Fibroblast of mammary gland (primary cell): ENCODE results near the gene TRMT44.

ENCODE experiments used
- DNase-seq: peaks from one replicate; pipeline ENCODE4 v3.0.0-alpha.2; 2010; ENCODE audit warnings: low read depth
- H3K4me3 ChIP-seq: 2 replicates; pipeline ENCODE4 v1.5.1; 2011; ENCODE audit warnings: low read depth, mild to moderate bottlenecking, low read length, moderate library complexity; ENCODE audit not compliant: control insufficient read depth
- TF ChIP-seq, protein P1 (sequence below): conservative IDR thresholded peaks from 2 replicates; pipeline ENCODE4 v1.5.1; 2011; ENCODE audit warnings: low read depth, low read length, inconsistent platforms; ENCODE audit not compliant: control insufficient read depth, insufficient read depth

The TRMT44 gene, protein sequence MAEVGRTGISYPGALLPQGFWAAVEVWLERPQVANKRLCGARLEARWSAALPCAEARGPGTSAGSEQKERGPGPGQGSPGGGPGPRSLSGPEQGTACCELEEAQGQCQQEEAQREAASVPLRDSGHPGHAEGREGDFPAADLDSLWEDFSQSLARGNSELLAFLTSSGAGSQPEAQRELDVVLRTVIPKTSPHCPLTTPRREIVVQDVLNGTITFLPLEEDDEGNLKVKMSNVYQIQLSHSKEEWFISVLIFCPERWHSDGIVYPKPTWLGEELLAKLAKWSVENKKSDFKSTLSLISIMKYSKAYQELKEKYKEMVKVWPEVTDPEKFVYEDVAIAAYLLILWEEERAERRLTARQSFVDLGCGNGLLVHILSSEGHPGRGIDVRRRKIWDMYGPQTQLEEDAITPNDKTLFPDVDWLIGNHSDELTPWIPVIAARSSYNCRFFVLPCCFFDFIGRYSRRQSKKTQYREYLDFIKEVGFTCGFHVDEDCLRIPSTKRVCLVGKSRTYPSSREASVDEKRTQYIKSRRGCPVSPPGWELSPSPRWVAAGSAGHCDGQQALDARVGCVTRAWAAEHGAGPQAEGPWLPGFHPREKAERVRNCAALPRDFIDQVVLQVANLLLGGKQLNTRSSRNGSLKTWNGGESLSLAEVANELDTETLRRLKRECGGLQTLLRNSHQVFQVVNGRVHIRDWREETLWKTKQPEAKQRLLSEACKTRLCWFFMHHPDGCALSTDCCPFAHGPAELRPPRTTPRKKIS

DNA sequence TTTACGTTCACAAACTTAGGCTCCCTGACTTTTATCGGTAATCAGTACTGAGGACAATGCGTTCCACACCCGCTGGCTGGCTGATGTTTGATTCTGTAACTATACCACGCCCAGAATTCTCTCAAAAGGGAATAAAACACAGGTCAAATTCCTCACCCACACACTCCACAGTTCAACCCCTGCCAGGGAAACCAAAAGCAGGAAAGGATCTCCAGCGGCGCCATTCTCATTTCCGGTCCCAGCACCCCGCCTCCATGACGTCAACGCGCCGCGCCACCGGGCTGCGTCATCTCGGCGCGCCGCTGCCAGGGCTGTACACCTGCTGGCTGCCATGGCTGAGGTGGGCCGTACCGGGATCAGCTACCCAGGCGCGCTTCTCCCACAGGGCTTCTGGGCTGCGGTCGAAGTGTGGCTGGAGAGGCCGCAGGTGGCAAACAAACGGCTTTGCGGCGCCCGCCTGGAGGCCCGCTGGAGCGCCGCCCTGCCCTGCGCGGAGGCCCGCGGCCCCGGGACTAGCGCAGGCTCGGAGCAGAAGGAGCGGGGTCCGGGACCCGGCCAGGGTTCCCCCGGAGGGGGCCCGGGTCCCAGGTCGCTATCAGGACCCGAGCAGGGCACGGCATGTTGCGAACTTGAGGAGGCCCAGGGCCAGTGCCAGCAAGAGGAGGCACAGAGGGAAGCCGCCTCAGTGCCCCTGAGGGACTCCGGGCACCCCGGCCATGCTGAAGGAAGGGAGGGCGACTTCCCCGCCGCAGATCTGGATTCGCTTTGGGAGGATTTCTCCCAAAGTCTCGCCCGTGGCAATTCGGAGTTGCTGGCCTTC, at the start of gene TRMT44, which contains the start of gene ACOX3:
TSS of gene TRMT44 (plus strand) at position 286 of the 820 bp plus-strand sequence. CDS start at position 332, 46 bp downstream.
TSS of gene ACOX3 (minus strand) at position 232 of the 820 bp plus-strand sequence. CDS start 24,202 bp downstream, outside the sequence.
- peak within 1 kb of the TSS; percentile 81 for H3K4me3 ChIP-seq
- peak; percentile 89 for DNase-seq
- TF ChIP-seq, protein P1, sequence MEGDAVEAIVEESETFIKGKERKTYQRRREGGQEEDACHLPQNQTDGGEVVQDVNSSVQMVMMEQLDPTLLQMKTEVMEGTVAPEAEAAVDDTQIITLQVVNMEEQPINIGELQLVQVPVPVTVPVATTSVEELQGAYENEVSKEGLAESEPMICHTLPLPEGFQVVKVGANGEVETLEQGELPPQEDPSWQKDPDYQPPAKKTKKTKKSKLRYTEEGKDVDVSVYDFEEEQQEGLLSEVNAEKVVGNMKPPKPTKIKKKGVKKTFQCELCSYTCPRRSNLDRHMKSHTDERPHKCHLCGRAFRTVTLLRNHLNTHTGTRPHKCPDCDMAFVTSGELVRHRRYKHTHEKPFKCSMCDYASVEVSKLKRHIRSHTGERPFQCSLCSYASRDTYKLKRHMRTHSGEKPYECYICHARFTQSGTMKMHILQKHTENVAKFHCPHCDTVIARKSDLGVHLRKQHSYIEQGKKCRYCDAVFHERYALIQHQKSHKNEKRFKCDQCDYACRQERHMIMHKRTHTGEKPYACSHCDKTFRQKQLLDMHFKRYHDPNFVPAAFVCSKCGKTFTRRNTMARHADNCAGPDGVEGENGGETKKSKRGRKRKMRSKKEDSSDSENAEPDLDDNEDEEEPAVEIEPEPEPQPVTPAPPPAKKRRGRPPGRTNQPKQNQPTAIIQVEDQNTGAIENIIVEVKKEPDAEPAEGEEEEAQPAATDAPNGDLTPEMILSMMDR, result no peak

DNA sequence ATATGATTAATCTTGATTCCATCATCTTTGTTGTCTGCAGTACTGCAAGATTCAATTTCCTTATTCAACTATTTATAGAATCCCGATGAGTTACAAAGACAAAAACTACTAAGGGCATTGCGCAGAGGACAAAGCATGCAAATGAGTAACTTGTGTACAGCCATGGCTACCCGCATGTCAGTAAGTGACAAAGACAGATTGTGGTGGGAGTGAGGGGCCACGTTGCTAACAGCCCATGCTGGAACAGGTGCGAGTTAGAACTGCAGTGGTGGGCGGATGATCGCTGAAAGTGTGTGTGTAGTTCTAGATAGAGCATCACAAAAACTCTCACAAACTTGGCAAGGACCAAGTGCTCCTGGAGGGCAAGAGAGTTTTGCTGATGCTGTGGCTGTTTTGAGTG, 49.5 kb upstream of the TRMT44 start:
- TF ChIP-seq, protein P1, result no peak
- no peak for DNase-seq
- H3K4me3 ChIP-seq, result no peak overlapping the region

- TF ChIP-seq, protein P1, result no peak
- DNase-seq, result peak; percentile 93
- no peak overlapping the region for H3K4me3 ChIP-seq
Observed at GRCh38 chr4:8391972-8392371, 48.6 kb upstream of the TRMT44 start.

GRCh38 chr4:8392591-8393190, 47.9 kb upstream of the TRMT44 start:
- TF ChIP-seq, protein P1, result no peak
- no peak overlapping the region for H3K4me3 ChIP-seq
- peak; percentile 17 for DNase-seq

GRCh38 chr4:8393593-8394038, 47.0 kb upstream of the TRMT44 start:
- no peak overlapping the region for H3K4me3 ChIP-seq
- peak; percentile 99 for DNase-seq
- TF ChIP-seq, protein P1, result peak; percentile 36
